NB4 (cell line): ENCODE results near the gene TC2N.

Experiments used
- DNase-seq: peaks from one replicate; pipeline ENCODE4 v3.0.0; 2010; ENCODE audit warnings: low read depth
- H3K4me3 ChIP-seq: one replicate; pipeline ENCODE4 v1.5.1; 2011; ENCODE audit warnings: mild to moderate bottlenecking, low read depth, low read length, moderate library complexity
- CTCF ChIP-seq: IDR thresholded peaks from one replicate; pipeline ENCODE4 v1.5.1; 2012; ENCODE audit warnings: low read depth, low read length
- MAX ChIP-seq: IDR thresholded peaks from 2 replicates; pipeline ENCODE4 v1.6.1; 2011; ENCODE audit warnings: low read depth, low read length
- MYC ChIP-seq: IDR thresholded peaks from 2 replicates; pipeline ENCODE4 v1.6.1; 2011; ENCODE audit warnings: low read depth, low read length
- POLR2A ChIP-seq: IDR thresholded peaks from 2 replicates; pipeline ENCODE4 v1.6.1; 2011; ENCODE audit warnings: mild to moderate bottlenecking; ENCODE audit not compliant: insufficient read length; ENCODE audit errors: extremely low read depth

Gene TC2N

DNA sequence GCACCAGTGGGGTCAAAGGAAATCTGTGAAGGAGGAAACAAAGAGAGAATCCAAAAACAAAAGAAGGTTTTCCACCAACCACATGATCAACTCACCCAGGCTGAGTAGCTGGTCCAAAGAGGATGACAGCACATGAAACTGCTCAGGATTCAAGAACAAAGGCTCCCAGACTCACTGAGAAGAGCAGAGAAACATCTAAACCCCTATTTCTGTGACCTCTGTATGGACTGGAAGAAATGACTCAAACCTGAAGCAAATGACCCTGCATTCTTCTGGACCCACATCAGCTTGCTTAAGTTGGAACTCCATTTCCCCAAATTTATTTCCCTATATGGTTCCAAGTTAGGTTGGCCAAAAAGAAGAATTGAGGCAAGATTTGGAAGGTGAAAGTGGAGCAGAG lies 26.3 kb downstream of the TC2N start:
- TF ChIP-seq CTCF (no peak), MYC (no peak), POLR2A (no peak), MAX (no peak)
- no peak for DNase-seq
- no peak overlapping the region for H3K4me3 ChIP-seq

GRCh38 chr14:91839749-91840148 lies 27.6 kb downstream of the TC2N start:
- no peak for TF ChIP-seq CTCF
- TF ChIP-seq MAX, result no peak
- no peak for TF ChIP-seq MYC
- TF ChIP-seq POLR2A, result no peak
- no peak for DNase-seq
- no peak overlapping the region for H3K4me3 ChIP-seq

DNA sequence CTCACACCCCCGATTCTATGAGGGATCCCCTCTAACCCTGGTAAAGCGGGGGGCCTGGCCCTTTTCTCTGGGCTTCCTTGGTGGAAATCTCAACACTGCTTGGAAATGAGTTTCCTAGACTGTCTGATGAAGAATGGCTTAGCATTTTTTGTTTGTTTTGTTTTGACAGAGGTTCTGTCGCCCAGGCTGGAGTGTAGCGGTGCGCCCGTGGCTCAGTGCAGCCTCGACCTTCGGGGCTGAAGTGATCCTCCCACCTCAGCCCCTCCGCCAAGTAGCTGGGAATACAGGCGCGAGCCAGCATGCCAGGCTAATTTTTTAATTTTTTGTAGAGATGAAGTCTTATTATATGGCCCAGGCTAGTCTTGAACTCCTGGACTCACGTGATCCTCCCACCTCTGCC lies 30.3 kb downstream of the TC2N start:
- DNase-seq, result no peak
- no peak overlapping the region for H3K4me3 ChIP-seq
- TF ChIP-seq POLR2A (no peak), MAX (no peak), MYC (no peak), CTCF (no peak)

GRCh38 chr14:91835920-91836843 lies 31.2 kb downstream of the TC2N start:
- DNase-seq, result no peak
- TF ChIP-seq MAX (no peak), MYC (no peak), CTCF (no peak), POLR2A (no peak)
- no peak overlapping the region for H3K4me3 ChIP-seq

DNA sequence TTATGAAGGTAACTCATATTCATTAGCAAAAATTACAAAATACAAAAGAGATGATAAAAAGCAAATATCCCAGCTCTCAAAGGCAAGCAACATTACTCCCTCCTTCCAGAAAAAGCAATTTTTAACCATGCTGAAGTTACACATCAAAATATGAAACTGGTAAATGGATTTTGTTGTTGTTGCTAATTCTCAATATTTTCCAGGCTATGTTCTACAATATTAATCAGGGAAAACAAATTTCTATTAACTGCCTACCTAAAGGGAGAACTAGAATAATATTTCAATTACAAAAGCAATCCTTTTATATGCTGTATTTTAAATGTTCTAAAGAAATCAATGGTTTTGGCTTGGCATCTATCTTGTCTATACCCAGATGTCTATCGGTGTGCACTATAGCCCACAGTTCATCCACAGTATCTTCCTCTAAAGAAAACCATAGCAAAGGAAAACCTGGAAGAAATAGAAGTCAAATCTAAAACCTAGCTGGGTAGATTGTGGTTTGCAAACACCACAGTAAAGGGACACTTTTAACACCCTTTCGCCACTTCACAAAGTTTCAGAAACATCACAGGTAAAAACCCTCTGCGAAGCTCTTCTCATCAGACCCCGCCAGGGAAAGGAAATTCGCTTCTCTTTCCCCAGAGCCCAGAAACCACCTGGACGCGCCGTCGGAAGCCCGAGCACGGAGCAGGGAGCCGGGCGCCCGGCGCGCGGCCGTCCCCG lies 32.0 kb downstream of the TC2N start:
- TF ChIP-seq MAX, result no peak
- no peak for TF ChIP-seq MYC
- no peak for TF ChIP-seq POLR2A
- TF ChIP-seq CTCF, result no peak
- H3K4me3 ChIP-seq, result no peak overlapping the region
- no peak for DNase-seq
